HepG2 (cell line): ENCODE results near the gene NCOA6. TPM values are rescaled to one million over a fixed set of nuclear protein-coding genes. Genes with fewer than 3 reads are reported as not detected.

Experiments
- CBFB ChIP-seq: sonication (generic); formaldehyde crosslinking; IDR thresholded peaks from 2 replicates; pipeline ENCODE4 v1.4.0; 2020; ENCODE audit warnings: missing genetic modification reagents
- FOXC1 ChIP-seq: sonication (generic); formaldehyde crosslinking; IDR thresholded peaks from 2 replicates; pipeline ENCODE4 v1.8.0; 2022; ENCODE audit warnings: mild to moderate bottlenecking, missing genetic modification reagents, borderline replicate concordance
- HES4 ChIP-seq: sonication (generic); formaldehyde crosslinking; IDR thresholded peaks from 2 replicates; pipeline ENCODE4 v1.9.0; 2021; ENCODE audit warnings: mild to moderate bottlenecking, missing genetic modification reagents, borderline replicate concordance
- KDM4B ChIP-seq: sonication (generic); formaldehyde crosslinking; IDR thresholded peaks from 2 replicates; pipeline ENCODE4 v1.4.0; 2020; ENCODE audit warnings: missing genetic modification reagents
- MED1 ChIP-seq: sonication (generic); formaldehyde crosslinking; IDR thresholded peaks from 2 replicates; pipeline ENCODE4 v1.4.0; 2020; ENCODE audit warnings: missing genetic modification reagents
- MEIS1 ChIP-seq: sonication (generic); formaldehyde crosslinking; IDR thresholded peaks from 2 replicates; pipeline ENCODE4 v1.9.0; 2021; ENCODE audit warnings: mild to moderate bottlenecking, missing genetic modification reagents, moderate library complexity, borderline replicate concordance
- SUZ12 ChIP-seq: fragments of 150-350 bp; IDR thresholded peaks from 2 replicates; pipeline ENCODE4 v1.6.1; 2014; ENCODE audit warnings: low read depth, low read length
- ZFY ChIP-seq: sonication (generic); formaldehyde crosslinking; IDR thresholded peaks from 2 replicates; pipeline ENCODE4 v1.4.0; 2020; ENCODE audit warnings: missing genetic modification reagents
- ZMYM2 ChIP-seq: sonication (generic); formaldehyde crosslinking; IDR thresholded peaks from 2 replicates; pipeline ENCODE4 v1.8.0; 2022; ENCODE audit warnings: mild to moderate bottlenecking, missing genetic modification reagents
- ZNF10 ChIP-seq: sonication (generic); formaldehyde crosslinking; IDR thresholded peaks from 2 replicates; pipeline ENCODE4 v1.4.0; 2020; ENCODE audit warnings: mild to moderate bottlenecking, low read depth, missing genetic modification reagents, borderline replicate concordance
- ZNF333 ChIP-seq: sonication (generic); formaldehyde crosslinking; IDR thresholded peaks from 2 replicates; pipeline ENCODE4 v1.4.0; 2020; ENCODE audit warnings: mild to moderate bottlenecking, missing genetic modification reagents, borderline replicate concordance
- ZNF484 ChIP-seq: sonication (generic); formaldehyde crosslinking; IDR thresholded peaks from 2 replicates; pipeline ENCODE4 v1.5.1; 2020; ENCODE audit warnings: mild to moderate bottlenecking, low read depth, missing genetic modification reagents, borderline replicate concordance
- polyA plus RNA-seq, 8 experiments: library from polyadenylated mRNA; depleted of rRNA in 3 of 8; stranded (reverse) in 7 of 8; unstranded in 1 of 8; fragments of >200 nt; fragmentation: Illumina TruSeq in 4 of 8; extraction: Trizol in 4 of 8; gene quantifications; 2 replicates each; pipeline versions ENCODE4 v1.2.1 to v1.2.3, GENCODE V29; 2011 to 2016; ENCODE audit warnings: low read depth in 4 of 8, missing spikeins in 1 of 8, mixed read lengths in 1 of 8; ENCODE audit not compliant: insufficient read depth in 1 of 8
- total RNA-seq, 5 experiments: library from RNA; depleted of rRNA; stranded (reverse); fragments of >200 nt; fragmentation: Illumina TruSeq; extraction: Trizol; gene quantifications; 2 replicates each; pipeline ENCODE4 v1.2.3, GENCODE V29; 2016; ENCODE audit warnings: low read depth in 1 of 5
- TF ChIP-seq, protein P1 (sequence below): sonication (generic); formaldehyde crosslinking; IDR thresholded peaks from 2 replicates; pipeline ENCODE4 v1.4.0; 2020; ENCODE audit warnings: mild to moderate bottlenecking, low read depth, missing genetic modification reagents
- TF ChIP-seq, protein P2 (sequence below): sonication (generic); formaldehyde crosslinking; IDR thresholded peaks from 2 replicates; pipeline ENCODE4 v1.4.0; 2020; ENCODE audit warnings: missing genetic modification reagents, borderline replicate concordance
- TF ChIP-seq, protein P3 (sequence below): sonication (generic); formaldehyde crosslinking; IDR thresholded peaks from 2 replicates; pipeline ENCODE4 v1.5.0; 2020; ENCODE audit warnings: missing genetic modification reagents, mild to moderate bottlenecking, borderline replicate concordance
- TF ChIP-seq, protein P4 (sequence below): sonication (generic); formaldehyde crosslinking; IDR thresholded peaks from 2 replicates; pipeline ENCODE4 v1.4.0; 2020; ENCODE audit warnings: missing genetic modification reagents
- TF ChIP-seq, protein P5 (sequence below): sonication (generic); formaldehyde crosslinking; IDR thresholded peaks from 2 replicates; pipeline ENCODE4 v1.5.0; 2020; ENCODE audit warnings: missing genetic modification reagents
- TF ChIP-seq, protein P6 (sequence below): sonication (generic); formaldehyde crosslinking; IDR thresholded peaks from 2 replicates; pipeline ENCODE4 v1.8.1; 2023; ENCODE audit warnings: mild to moderate bottlenecking, moderate library complexity, missing genetic modification reagents
- TF ChIP-seq, protein P7 (sequence below): sonication (generic); formaldehyde crosslinking; IDR thresholded peaks from 2 replicates; pipeline ENCODE4 v1.5.0; 2020; ENCODE audit warnings: missing genetic modification reagents

NCOA6 gene
- total and polyA plus RNA-seq, 2 of the 13 experiments (the other 11 are each of a cell fraction or from before 2014, with no cell fraction given) = 11.2 to 29.3 TPM

DNA sequence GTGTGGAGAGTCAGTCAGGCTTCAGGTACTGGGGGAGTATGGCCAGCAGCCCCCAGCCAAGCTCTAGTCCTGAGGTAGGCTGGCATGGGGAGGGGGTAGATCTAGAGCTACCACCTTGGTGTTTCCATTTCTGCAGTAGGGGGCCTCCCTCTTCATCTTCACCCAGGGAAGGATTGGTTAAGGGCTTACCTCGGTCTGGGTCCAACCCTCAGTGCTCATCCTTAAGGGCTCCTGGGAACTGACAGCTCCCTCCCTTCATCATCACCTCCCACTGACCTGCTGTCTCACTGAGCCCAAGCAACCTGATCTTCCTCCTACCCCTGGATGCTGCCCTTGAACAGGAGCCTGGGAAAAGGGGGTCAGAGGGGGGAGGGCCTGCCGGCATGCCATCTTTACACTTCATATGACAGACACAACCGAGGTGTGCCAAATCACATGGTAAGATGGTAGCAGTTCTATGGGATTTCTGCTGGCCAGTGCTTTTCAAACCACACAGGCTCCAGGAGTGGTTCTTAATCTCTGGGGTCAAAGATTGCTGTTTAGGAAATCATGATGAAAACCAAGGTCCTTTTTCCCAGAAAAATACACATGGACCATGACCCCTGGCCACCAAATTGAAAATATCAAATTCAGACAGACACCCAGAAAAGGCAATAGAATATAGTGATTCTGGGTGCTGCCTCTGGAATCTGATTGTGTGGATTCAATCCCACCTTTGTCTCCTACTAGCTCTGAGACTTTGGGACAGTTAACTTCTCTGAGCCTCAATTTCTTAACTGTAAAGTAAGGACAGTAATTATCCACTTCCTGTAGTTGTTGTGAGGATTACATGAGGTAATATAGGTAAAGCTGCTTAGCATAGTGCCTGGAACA, 118.3 kb downstream of the NCOA6 start (continued):
- TF ChIP-seq FOXC1 (CRISPR knock-in tag) (no peak), ZNF484 (CRISPR knock-in tag) (no peak), MEIS1 (CRISPR knock-in tag) (peak; percentile 73), KDM4B (CRISPR knock-in tag) (no peak), ZNF333 (CRISPR knock-in tag) (peak; percentile 56; the same call in 1 of the 2 replicates), SUZ12 (no peak), CBFB (CRISPR knock-in tag) (0 out of 2 replicates have a peak, but pooled peaks have one; percentile 3), ZNF10 (CRISPR knock-in tag) (no peak), ZMYM2 (CRISPR knock-in tag) (peak; percentile 81), HES4 (peak; percentile 90; the same call in 1 of the 2 replicates), ZFY (CRISPR knock-in tag) (peak; percentile 46; the same call in 1 of the 2 replicates), MED1 (CRISPR knock-in tag) (peak; percentile 80)
- TF ChIP-seq, protein P1, sequence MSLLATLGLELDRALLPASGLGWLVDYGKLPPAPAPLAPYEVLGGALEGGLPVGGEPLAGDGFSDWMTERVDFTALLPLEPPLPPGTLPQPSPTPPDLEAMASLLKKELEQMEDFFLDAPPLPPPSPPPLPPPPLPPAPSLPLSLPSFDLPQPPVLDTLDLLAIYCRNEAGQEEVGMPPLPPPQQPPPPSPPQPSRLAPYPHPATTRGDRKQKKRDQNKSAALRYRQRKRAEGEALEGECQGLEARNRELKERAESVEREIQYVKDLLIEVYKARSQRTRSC = 0 out of 2 replicates have a peak, but pooled peaks have one; percentile 31
- TF ChIP-seq, protein P2, sequence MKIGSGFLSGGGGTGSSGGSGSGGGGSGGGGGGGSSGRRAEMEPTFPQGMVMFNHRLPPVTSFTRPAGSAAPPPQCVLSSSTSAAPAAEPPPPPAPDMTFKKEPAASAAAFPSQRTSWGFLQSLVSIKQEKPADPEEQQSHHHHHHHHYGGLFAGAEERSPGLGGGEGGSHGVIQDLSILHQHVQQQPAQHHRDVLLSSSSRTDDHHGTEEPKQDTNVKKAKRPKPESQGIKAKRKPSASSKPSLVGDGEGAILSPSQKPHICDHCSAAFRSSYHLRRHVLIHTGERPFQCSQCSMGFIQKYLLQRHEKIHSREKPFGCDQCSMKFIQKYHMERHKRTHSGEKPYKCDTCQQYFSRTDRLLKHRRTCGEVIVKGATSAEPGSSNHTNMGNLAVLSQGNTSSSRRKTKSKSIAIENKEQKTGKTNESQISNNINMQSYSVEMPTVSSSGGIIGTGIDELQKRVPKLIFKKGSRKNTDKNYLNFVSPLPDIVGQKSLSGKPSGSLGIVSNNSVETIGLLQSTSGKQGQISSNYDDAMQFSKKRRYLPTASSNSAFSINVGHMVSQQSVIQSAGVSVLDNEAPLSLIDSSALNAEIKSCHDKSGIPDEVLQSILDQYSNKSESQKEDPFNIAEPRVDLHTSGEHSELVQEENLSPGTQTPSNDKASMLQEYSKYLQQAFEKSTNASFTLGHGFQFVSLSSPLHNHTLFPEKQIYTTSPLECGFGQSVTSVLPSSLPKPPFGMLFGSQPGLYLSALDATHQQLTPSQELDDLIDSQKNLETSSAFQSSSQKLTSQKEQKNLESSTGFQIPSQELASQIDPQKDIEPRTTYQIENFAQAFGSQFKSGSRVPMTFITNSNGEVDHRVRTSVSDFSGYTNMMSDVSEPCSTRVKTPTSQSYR (CRISPR knock-in tag) = peak; percentile 52; the same call in 1 of the 2 replicates
- TF ChIP-seq, protein P3, sequence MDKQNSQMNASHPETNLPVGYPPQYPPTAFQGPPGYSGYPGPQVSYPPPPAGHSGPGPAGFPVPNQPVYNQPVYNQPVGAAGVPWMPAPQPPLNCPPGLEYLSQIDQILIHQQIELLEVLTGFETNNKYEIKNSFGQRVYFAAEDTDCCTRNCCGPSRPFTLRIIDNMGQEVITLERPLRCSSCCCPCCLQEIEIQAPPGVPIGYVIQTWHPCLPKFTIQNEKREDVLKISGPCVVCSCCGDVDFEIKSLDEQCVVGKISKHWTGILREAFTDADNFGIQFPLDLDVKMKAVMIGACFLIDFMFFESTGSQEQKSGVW = no peak
- TF ChIP-seq, protein P4, sequence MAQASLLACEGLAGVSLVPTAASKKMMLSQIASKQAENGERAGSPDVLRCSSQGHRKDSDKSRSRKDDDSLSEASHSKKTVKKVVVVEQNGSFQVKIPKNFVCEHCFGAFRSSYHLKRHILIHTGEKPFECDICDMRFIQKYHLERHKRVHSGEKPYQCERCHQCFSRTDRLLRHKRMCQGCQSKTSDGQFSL = 0 out of 2 replicates have a peak, but pooled peaks have one; percentile 32
- TF ChIP-seq, protein P5, sequence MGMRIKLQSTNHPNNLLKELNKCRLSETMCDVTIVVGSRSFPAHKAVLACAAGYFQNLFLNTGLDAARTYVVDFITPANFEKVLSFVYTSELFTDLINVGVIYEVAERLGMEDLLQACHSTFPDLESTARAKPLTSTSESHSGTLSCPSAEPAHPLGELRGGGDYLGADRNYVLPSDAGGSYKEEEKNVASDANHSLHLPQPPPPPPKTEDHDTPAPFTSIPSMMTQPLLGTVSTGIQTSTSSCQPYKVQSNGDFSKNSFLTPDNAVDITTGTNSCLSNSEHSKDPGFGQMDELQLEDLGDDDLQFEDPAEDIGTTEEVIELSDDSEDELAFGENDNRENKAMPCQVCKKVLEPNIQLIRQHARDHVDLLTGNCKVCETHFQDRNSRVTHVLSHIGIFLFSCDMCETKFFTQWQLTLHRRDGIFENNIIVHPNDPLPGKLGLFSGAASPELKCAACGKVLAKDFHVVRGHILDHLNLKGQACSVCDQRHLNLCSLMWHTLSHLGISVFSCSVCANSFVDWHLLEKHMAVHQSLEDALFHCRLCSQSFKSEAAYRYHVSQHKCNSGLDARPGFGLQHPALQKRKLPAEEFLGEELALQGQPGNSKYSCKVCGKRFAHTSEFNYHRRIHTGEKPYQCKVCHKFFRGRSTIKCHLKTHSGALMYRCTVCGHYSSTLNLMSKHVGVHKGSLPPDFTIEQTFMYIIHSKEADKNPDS (CRISPR knock-in tag) = no peak
- TF ChIP-seq, protein P6, sequence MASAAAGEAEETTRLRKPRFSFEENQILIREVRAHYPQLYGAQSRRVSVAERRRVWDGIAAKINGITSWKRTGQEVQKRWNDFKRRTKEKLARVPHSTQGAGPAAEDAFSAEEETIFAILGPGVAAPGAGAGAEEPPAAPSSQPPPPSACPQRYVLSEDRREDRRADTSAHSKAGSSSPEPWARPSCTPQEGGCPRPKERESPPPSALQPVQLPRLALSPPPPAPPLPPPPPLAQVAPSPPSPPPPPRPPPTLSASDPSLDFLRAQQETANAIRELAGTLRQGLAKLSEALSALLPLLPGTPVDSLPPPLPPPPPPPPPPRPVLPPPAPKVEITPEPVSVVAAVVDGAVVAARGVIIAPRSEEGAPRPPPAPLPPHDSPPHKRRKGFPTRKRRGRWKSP (CRISPR knock-in tag) = peak; percentile 52; the same call in 1 of the 2 replicates
- TF ChIP-seq, protein P7, sequence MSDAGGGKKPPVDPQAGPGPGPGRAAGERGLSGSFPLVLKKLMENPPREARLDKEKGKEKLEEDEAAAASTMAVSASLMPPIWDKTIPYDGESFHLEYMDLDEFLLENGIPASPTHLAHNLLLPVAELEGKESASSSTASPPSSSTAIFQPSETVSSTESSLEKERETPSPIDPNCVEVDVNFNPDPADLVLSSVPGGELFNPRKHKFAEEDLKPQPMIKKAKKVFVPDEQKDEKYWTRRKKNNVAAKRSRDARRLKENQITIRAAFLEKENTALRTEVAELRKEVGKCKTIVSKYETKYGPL (CRISPR knock-in tag) = 0 out of 2 replicates have a peak, but pooled peaks have one; percentile 15
